ENCODE results near the gene KARS1.

DNA sequence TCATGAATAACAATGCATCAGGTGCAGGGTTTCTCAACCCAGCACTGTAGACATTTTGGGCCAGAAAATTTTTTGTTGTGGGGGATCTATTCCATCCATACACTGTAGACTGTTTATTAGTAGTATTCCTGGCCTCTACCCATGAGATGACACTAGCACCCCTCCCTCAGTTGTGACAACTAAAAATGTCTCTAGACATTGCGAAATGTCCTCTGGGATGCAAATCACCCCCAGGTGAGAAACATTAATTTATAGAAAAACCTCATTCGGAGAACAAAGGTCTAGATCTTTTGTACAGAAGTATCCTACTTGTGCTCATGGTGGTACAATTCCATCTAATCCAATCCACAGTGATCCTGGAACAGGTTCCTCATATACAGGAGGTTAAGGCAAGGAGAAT lies 28.7 kb downstream of the KARS1 start:
- TF ChIP-seq POLR2A (IDR thresholded peaks at IDR 0.05): no peak
- TF ChIP-seq, protein P1, sequence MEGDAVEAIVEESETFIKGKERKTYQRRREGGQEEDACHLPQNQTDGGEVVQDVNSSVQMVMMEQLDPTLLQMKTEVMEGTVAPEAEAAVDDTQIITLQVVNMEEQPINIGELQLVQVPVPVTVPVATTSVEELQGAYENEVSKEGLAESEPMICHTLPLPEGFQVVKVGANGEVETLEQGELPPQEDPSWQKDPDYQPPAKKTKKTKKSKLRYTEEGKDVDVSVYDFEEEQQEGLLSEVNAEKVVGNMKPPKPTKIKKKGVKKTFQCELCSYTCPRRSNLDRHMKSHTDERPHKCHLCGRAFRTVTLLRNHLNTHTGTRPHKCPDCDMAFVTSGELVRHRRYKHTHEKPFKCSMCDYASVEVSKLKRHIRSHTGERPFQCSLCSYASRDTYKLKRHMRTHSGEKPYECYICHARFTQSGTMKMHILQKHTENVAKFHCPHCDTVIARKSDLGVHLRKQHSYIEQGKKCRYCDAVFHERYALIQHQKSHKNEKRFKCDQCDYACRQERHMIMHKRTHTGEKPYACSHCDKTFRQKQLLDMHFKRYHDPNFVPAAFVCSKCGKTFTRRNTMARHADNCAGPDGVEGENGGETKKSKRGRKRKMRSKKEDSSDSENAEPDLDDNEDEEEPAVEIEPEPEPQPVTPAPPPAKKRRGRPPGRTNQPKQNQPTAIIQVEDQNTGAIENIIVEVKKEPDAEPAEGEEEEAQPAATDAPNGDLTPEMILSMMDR (IDR thresholded peaks at IDR 0.05): no peak
